Embryonic facial prominence (tissue), 1 donor: Measurements from ENCODE around the gene CCDC107.

Source experiments
- DNase-seq: peaks from one replicate; pipeline ENCODE4 v3.0.0-alpha.2; 2016; ENCODE audit errors: extremely low spot score

The CCDC107 gene

GRCh38 chr9:35683323-35683722 lies 25.2 kb downstream of the CCDC107 start:
- no peak for DNase-seq

- no peak for DNase-seq
Observed at GRCh38 chr9:35684921-35685320, 26.8 kb downstream of the CCDC107 start.

DNA sequence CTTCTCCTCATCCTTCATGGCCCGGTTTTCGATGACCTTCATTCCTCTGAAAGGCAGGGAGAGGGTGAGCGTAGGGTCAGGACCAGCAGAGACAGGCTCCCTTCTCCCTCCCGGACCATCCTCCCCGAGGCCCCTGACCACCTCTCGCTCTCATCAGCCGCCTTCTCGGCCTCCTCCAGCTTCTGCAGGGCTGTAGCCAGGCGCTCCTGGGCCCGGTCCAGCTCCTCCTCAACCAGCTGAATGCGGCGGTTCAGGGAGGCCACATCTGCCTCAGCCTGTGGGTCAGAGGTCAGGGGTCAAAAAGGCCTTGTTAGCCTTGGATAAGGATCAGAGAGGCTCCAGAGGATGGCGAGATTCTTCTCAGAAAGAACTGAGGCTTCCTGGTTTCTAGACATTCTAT lies 27.4 kb downstream of the CCDC107 start:
- DNase-seq, result no peak

GRCh38 chr9:35686222-35687203 lies 28.4 kb downstream of the CCDC107 start:
- no peak for DNase-seq

GRCh38 chr9:35687306-35687705 lies 29.2 kb downstream of the CCDC107 start:
- no peak for DNase-seq

GRCh38 chr9:35687972-35688557 lies 30.0 kb downstream of the CCDC107 start:
- no peak for DNase-seq

DNA sequence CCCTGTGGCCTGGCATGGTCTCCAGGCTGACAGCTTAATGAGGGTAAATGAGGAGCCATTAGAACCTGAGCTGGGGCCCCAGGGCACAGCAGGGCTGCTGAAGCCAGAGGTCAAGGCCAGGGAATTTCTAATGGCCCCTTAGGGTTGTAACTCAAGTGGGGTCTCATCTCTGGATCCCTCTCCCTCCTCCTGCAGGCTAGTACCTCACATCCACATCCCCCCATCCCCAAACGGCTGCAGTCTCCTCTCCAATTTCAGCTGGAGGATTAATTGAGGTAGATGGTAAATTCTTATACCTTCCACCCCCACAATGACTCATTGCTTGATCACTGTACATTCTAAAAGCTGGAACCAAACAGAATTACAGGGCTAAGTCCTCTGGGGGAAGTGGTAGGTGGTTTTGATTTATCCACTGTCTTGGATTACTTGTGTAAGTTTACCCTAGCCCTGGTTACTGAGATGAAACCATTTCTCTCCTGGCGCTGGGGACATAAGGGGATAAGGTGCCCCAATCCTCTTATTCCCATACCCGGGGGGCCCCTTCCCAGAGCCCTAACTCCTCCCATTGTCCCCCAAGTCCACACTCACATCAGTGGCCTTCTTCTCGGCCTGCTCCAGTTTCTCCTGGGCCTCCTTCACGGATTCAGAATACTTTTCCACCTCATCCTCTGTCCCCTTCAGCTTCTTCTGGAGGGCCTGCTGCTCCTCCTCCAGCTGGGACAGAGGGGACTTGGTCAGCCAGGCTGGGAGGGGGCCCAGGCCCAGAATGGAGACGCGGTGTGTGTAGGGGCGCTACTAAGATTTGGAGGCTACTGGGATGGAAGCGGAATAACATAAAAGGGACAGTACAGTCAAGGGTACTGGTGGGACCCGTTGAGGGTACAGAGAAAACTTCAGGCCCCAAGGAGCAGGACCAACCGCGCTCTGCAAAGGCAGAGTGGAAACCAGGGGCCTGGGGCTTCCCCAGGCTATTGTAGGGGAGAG lies 30.8 kb downstream of the CCDC107 start:
- no peak for DNase-seq

GRCh38 chr9:35689542-35690293 lies 31.6 kb downstream of the CCDC107 start, which contains the start of gene TPM2:
TPM2 (minus strand) TSS chr9:35689925; CDS start chr9:35689817, 108 bp downstream.
- DNase-seq, result no peak

GRCh38 chr9:35690294-35690613 lies 32.2 kb downstream of the CCDC107 start:
- no peak for DNase-seq

- peak; percentile 31 for DNase-seq
Observed at GRCh38 chr9:35690614-35691333, 32.7 kb downstream of the CCDC107 start.

DNA sequence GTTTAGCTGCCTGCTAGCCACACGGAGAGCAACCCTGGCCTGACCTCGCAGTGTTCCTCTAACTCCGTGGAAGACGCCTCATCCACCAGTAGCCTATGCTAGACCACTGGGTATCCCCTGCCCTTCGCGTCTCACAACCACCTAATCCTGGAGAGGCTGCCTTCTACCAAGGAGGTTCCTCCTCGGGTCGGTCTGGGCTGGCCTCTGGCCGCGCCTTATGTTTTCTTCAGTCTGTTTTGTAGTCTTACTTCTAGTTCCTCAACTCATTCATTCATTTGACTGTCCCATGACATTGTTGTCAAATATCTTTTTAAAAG lies 33.2 kb downstream of the CCDC107 start:
- DNase-seq, result no peak

- no peak for DNase-seq
Observed at GRCh38 chr9:35691757-35692301, 33.7 kb downstream of the CCDC107 start.

DNA sequence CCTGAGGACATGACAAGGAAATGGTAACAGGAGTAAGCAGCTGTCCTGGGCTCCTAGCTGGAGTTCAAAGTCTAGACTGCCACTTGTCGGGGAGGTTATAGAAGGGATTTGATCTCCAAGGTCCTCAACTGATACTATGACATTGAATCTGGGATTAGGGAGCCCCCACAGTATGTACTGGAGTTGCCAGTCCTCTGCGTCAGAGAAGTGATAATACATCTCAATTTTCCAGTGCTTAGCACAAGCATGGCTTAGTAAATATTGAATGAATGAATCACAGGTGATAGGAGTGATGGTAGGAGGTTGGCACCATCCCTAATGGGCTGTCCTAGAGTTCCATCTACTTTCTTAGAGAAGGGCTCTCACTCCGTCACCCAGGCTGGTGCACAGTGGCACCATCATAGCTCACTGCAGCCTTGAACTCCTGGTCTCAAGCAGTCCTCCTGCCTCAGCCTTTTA lies 37.9 kb downstream of the CCDC107 start:
- no peak for DNase-seq

DNA sequence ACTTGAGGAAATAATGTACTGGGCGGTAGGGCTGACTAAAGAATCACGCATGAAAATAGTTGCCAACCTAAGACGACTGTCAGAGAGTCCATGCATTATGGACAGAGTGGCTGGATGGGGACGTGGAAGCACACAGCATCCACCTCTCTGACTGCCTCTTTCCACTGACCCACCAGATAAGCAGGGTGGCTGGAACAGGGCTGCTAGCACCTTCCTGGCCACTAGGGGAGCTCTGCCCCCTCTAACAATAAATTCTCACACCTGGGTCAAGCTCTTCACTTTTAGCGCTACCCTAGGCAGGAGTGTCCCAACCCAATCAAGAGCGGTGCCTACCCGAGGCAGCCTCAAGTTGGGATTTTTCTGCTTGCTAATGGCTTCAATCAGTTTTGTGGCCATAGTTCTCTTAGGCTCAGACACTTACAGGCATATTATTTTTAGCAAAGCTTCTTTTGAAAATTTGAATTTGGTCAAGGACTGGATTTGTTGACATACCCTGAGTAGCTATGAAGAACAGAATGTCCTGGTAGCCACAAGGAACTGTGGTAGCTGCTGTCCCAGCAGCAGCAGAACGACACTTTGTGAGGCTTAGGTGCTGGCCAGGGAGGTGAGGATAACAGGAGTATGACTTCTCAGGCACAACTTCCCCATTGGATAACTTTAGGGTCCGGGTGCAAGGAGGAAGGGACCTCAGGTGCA lies 38.6 kb downstream of the CCDC107 start:
- DNase-seq, result no peak

- no peak for DNase-seq
Observed at GRCh38 chr9:35697486-35697885, 39.4 kb downstream of the CCDC107 start.

DNA sequence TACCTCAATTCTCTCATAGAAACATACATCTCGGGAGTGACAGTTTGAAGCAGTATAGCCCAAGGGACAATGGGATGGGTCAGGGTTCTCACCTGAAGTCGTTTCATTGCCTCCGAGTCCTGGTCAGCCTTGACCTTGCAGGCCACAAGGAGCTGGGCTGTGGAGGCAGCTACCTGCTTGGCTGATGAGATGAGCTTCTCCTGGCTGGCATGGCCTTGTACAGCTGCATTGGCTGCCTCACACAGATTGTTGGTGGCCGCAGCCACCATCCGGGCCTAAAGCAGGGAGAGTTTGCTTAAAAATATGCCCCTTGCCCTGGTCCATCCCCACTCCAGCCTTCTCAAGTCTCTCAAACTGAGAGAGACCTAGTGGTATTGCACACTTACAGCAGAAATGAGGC lies 40.1 kb downstream of the CCDC107 start:
- no peak for DNase-seq

GRCh38 chr9:35700031-35700430 lies 41.9 kb downstream of the CCDC107 start:
- DNase-seq, result no peak

DNA sequence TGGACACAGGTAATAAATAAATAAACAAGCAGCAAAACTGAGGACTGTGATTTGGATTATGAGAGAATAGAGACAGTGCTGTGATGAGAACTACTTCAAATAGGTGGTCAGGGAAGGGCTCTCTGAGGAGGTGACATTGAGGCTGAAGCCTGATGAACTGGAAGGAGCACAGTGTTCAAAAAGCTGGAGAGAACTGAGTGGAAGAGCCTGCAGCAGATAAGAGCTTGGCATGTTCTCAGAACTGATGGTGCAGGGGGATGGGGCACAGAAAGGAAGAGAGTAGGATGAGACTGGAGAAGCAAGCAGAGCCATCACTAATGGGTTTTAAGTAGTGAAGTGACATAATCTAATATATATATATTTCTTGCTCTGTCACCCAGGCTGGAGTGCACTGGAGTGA lies 42.9 kb downstream of the CCDC107 start:
- no peak for DNase-seq

DNA sequence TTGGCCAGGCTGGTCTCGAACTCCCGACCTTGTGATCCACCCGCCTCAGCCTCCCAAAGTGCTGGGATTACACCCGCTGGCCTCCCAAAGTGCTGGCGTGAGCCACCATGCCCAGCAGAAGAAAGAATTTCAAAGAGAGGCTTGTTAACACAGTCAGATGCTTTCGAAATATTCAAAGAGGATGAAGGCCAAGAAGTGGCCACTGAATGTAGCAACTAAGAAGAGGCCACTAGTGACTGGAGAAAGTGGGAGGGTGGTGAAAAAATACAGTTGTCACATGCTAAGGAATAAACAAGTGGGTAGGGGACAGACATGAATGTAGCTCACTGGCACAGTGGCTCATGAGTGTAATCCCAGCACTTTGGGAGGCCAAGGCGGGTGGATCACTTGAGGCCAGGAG lies 44.6 kb downstream of the CCDC107 start:
- DNase-seq, result no peak
